Stimulated activated CD4-positive, alpha-beta T cell treated with anti-CD3 and anti-CD28 coated beads, Interleukin-4, amount 100 ng/mL, for 4 hours (primary cell): ENCODE measurements around the gene LYSET.
A peak's percentile ranks its signal among the peaks of the same experiment; 100 is the strongest.
"Not testable (repeated sequence)": the region's sequence is repeated elsewhere in the genome, so short reads cannot be mapped to it uniquely, and the experiment has no call there.

Experiments
- DNase-seq, 2 experiments: peaks; one replicate each; pipeline ENCODE4 v3.0.0-alpha.2; 2020

The LYSET gene

GRCh38 chr14:93169619-93170018 is 15.5 kb upstream of the LYSET start:
- DNase-seq = not testable (repeated sequence)

DNA sequence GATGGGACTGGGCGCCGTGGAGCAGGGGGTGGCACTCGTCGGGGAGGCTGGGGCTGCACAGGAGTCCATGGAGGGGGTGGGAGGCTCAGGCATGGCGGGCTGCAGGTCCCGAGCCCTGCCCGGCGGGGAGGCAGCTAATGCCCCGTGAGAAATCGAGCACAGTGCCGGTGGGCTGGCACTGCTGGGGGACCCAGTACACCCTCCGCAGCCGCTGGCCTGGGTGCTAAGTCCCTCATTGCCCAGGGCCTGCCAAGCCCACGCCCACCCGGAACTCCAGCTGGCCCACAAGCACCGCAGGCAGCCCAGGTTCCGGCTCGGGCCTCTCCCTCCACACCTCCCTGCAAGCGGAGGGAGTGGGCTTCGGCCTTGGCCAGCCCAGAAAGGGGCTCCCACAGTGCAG is 15.0 kb upstream of the LYSET start:
- DNase-seq = not testable (repeated sequence)

GRCh38 chr14:93171376-93171775 is 13.7 kb upstream of the LYSET start:
- no peak for DNase-seq

- DNase-seq = no peak
Measured at GRCh38 chr14:93173943-93174395, 11.1 kb upstream of the LYSET start.

- DNase-seq = not testable (repeated sequence)
Measured at GRCh38 chr14:93174731-93175130, 10.4 kb upstream of the LYSET start.

GRCh38 chr14:93175492-93175891 is 9.6 kb upstream of the LYSET start:
- no peak for DNase-seq

- DNase-seq = no peak
Measured at GRCh38 chr14:93183596-93184317, 1.4 kb upstream of the LYSET start.

- no peak for DNase-seq
Measured at GRCh38 chr14:93185349-93185720, 218 bp downstream of the LYSET start.

- no peak for DNase-seq
Measured at GRCh38 chr14:93186466-93186865, 1.3 kb downstream of the LYSET start.

- no peak for DNase-seq
Measured at GRCh38 chr14:93186956-93187355, 1.8 kb downstream of the LYSET start.

DNA sequence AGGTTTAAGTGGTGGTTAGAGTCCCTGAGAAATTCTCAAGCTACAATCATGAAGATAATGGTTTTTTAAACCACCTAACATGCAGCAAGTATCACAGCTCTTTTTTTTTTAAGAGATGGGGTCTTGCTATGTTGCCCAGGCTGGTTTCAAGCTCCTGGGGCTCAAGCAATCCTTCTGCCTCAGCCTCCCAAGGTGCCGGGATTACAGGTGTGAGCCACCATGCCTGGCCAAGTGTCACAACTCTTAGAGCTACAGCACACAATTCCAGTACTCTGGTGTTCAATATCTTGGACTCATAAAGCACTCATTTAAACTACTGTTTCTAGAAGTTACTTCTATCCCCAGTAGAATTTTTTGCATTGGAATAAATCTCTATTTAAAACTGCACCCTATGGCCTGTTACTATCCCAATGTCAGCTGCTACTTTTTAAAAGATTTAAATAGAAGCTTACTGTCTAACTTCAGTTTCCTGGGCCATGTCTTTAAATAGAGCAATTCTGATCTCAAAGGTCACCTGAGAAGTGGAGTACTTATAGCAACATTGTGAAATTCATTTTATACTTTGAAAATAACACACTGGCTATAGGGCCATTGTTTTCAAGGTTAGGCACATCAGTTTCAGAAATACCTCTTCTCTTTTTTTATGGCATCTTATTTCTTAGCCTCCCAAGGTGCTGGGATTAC is 10.3 kb downstream of the LYSET start:
- no peak for DNase-seq

DNA sequence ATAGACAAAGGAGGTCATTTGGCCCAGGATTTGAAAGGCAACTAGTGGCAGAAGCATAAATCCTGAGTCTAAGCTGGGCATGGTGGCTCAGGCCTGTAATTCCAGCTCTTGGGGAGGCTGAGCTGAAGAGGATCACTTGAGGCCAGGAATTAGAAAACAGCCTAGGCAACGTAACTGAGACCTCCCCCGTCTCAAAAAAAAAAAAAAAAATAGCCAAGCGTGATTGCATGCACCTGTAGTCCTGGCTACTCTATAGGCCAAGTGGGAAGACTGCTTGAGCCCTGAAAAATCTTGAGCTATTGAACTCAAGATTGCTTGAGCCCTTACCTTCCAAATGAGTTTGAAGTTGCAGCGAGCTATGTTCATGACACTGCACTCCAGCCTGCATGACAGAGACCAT is 13.9 kb downstream of the LYSET start:
- DNase-seq = no peak

GRCh38 chr14:93200553-93200952 is 15.4 kb downstream of the LYSET start:
- DNase-seq = no peak

DNA sequence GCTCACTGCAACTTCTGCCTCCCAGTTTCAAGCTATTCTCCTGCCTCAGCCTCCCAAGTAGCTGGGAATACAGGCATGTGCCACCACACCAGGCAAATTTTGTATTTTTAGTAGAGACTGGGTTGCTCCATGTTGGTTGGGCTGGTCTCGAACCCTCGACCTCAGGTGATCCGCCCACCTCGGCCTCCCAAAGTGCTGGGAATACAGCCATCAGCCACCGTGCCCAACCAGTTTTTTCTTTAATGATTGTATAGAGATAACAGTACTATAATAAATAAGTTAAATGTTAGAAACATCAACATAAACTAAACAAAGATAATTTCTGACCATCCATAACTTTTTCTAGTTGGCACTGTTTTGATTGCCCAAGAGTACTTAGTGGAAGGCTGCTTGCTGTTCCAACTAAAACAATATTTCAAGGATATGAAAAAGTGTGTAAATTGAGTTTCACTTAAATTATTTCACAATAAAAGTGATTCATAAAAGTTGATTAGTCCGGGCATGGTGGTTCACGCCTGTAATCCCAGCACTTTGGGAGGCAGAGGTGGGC is 16.1 kb downstream of the LYSET start:
- DNase-seq = no peak

GRCh38 chr14:93206793-93207467 is 21.8 kb downstream of the LYSET start, which contains the start of the genes GON7 and UBR7:
Gene GON7 (minus strand): TSS chr14:93207065. CDS start chr14:93207037, 28 bp downstream.
Gene UBR7 (plus strand): TSS chr14:93207256. CDS start chr14:93207292, 36 bp downstream.
- DNase-seq = peak; percentile 82 to 83

DNA sequence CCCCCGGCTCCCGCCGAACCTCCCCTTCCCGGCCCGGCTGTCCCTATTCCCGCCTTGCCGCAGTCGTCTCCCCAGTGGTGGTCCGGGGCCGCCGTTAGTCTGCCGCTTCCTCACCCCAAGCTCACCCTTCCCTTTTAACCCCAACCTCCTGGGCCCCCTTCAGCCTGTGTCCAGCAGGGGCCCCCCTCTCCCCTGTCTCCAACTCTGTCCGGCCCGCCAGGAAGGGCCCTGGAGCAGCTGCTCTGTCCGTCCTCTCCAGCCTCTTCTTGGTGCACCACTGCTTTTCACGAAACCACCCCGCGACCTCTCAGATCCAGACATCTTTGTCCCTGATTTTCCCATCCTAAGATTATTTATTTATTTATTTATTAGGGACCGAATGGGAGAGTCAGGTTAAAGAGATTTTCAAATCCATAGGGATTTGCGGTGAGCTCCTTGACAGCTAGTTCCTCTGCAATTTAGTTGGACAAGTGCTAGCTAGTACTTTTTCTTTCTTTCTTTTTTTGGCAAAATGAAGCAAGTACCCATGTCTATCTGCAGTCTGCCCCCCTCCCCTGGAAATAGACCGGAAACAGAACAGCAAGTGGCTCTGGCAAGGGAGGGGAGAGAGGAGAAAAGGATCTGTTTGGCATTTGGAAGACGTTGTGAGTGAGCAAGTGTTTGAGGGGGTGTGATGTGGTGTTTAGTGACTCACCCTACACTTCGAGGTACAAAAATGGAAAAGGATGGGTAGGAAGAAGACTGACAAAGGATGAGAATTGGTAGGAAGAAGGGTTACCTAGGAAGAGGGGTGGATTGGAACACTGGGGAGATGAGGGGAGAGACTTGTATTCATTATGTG is 22.6 kb downstream of the LYSET start:
- DNase-seq = peak in 1 of 2 experiments; percentile 26

- DNase-seq = no peak
Measured at GRCh38 chr14:93212432-93212831, 27.3 kb downstream of the LYSET start.

DNA sequence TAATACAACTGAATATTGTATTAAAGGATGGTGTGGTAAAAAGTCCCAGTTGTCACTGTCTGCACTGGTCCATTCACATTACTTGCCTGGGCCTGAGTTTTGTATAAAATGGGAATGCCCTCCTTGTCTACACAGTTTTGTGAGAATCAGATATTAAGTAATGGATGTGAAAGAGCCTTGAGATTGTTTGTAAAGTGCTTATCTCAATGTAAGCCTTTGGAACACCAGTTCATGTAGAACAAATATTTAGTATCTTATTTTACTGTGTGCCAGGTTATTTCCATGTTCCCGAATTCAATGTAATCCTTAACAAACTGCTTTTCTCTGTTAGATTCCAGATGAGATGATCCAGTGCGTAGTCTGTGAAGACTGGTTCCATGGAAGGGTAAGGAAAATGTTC is 29.5 kb downstream of the LYSET start:
- no peak for DNase-seq

DNA sequence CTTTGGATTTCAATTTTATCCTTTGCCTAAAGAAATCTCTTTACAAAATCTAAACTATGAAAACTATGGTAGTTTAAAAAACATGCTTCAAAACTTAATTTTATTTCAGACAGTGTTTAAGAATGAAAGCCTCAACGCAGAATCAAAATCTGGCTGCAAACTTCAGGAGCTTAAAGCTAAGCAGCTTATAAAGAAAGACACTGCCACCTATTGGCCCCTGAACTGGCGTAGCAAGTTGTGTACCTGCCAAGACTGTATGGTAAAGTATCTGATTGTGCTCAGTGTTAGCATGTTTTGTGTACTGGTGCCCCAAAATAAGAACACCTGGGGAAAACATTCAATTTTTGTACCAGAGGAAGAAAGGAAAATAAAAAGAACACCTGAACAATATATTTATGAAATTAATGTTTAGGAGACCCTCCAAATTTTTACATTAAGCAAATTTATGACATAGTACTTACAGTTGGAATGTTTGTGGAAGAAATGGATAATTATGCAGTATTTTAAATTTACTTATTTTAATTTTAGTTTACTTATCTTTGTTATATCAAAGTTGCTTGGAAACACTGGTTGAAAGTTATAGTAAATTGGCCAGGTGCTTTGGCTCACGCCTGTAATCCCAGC is 34.1 kb downstream of the LYSET start:
- peak; percentile 13 to 47 for DNase-seq

DNA sequence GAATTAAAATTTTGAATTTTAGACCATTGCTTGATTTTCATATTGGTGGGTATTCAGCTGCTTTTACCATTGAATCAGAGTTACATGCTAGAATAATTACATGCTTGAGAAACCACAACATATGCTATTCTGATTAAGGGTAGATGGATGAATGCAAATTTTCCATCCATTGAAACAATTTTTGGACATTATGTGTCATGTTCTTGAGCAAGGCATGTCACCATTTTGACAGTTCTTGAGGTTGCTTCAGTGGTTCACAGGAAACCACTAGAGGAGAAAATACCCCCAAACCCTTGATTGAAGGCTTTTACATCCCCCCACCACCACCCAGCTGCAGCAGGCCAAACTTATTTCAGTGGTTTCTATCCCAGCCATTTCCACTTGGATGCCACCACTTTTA is 35.4 kb downstream of the LYSET start:
- DNase-seq = no peak

- no peak for DNase-seq
Measured at GRCh38 chr14:93223565-93223964, 38.4 kb downstream of the LYSET start.

GRCh38 chr14:93228550-93228949 is 43.4 kb downstream of the LYSET start:
- DNase-seq = no peak
